ENCODE results near the gene NFATC2. TPM values are rescaled to one million over a fixed set of nuclear protein-coding genes. Genes with fewer than 3 reads are reported as not detected.

NFATC2 gene
- total and polyA plus RNA-seq, 2 of the 8 experiments (the other 6 are each of a cell fraction or from before 2014, with no cell fraction given) = 0.27 to 0.91 TPM

- H3K36me3 ChIP-seq (ENCODE audit: control insufficient read depth in 2 of 4, insufficient read depth in 4 of 4, low read length in 3 of 4) = no peaks in the 10 kb centered on the region
- no peak overlapping the region for H4K91ac ChIP-seq (replicated peaks; ENCODE audit: insufficient read length, low read length)
- no peak overlapping the region for H2BK20ac ChIP-seq (ENCODE audit: low read length)
- no peaks in the 10 kb centered on the region for H3K9me3 ChIP-seq (ENCODE audit: insufficient read depth in 2 of 2, low read depth in 1 of 2, low read length in 1 of 2)
- no peak overlapping the region for H3K4me2 ChIP-seq (ENCODE audit: insufficient read depth in 1 of 2, low read depth in 2 of 2, low read length in 2 of 2)
- H3K27ac ChIP-seq (ENCODE audit: low read depth, low read length) = no peak overlapping the region
- H3K9ac ChIP-seq (replicated peaks in 1 of 4; ENCODE audit: extremely low read depth in 1 of 4, low read depth in 3 of 4, low read length in 3 of 4) = no peak overlapping the region
- H2BK120ac ChIP-seq (replicated peaks; ENCODE audit: low read depth, low read length) = no peak overlapping the region
- H3K79me2 ChIP-seq (ENCODE audit: control insufficient read depth in 1 of 2, insufficient read depth in 2 of 2, low read length in 2 of 2) = no peaks in the 10 kb centered on the region
- TF ChIP-seq EGR1 (IDR thresholded peaks at IDR 0.05; ENCODE audit: borderline replicate concordance, low read depth, low read length) = no peak
- TF ChIP-seq YY1 (IDR thresholded peaks at IDR 0.05; ENCODE audit: low read depth, low read length) = no peak
- no peak for TF ChIP-seq MAFK (IDR thresholded peaks at IDR 0.05; ENCODE audit: low read depth, low read length)
- no peak for TF ChIP-seq SP2 (IDR thresholded peaks at IDR 0.05; ENCODE audit: low read length)
- no peak for TF ChIP-seq FOSL1 (IDR thresholded peaks at IDR 0.05; ENCODE audit: insufficient read depth, low read depth, low read length)
- no peaks in the 10 kb centered on the region for H3K79me1 ChIP-seq (ENCODE audit: low read depth, low read length)
- no peak overlapping the region for H3K23ac ChIP-seq (ENCODE audit: insufficient read length)
- H4K8ac ChIP-seq (ENCODE audit: extremely low read depth, insufficient read depth, low read length) = no peak overlapping the region
- DNase-seq (ENCODE audit: low read depth in 1 of 2, low spot score in 2 of 2) = no peak
- ChIA-PET CTCF (ENCODE audit: partially characterized antibody) (interaction anchor here (1.2 to 1.4 kb wide), 3 partner anchors 9 to 141 kb away, joined by 4 read pairs; no protein-coding TSS in a partner anchor), POLR2A (ENCODE audit: partially characterized antibody) (no interaction called here)
- H3K56ac ChIP-seq (replicated peaks; ENCODE audit: insufficient read length, low read depth, low read length) = no peak overlapping the region
- no peak overlapping the region for H4K5ac ChIP-seq (ENCODE audit: insufficient read length, low read depth, low read length)
- no peak overlapping the region for H2BK5ac ChIP-seq (ENCODE audit: low read depth, low read length)
- H3K27me3 ChIP-seq (replicated peaks in 1 of 4; ENCODE audit: control insufficient read depth in 3 of 4, extremely low read depth in 1 of 4, insufficient read depth in 3 of 4, low read length in 3 of 4) = no peaks in the 10 kb centered on the region; a peak in 1 of 7 replicates
- H3K14ac ChIP-seq (ENCODE audit: insufficient read length) = no peak overlapping the region
- no peak overlapping the region for H3K18ac ChIP-seq (ENCODE audit: extremely low read depth, low read length)
- H3K4me1 ChIP-seq (replicated peaks in 1 of 4; ENCODE audit: control insufficient read depth in 3 of 4, insufficient read depth in 4 of 4, low read length in 3 of 4) = no peaks in the 10 kb centered on the region
- no peaks in the 10 kb centered on the region for H3K23me2 ChIP-seq (ENCODE audit: low read depth, low read length)
- no peak overlapping the region for H2BK12ac ChIP-seq (ENCODE audit: low read depth, low read length)
- WGBS, 2 experiments (ENCODE audit: extremely low coverage in 1 of 2, insufficient coverage in 1 of 2, insufficient read length in 1 of 2, insufficient replicate concordance in 2 of 2, low coverage in 1 of 2, low lambda C conversion rate in 2 of 2, missing lambda C conversion rate in 1 of 2) = 92% methylated on average over 13 of the region's 17 CpGs; no CpG with 5 or more reads in 1 of the 2 experiments
- no peak overlapping the region for H2BK15ac ChIP-seq (ENCODE audit: low read length)
- H2AFZ ChIP-seq (ENCODE audit: low read length) = no peak overlapping the region
- no peak overlapping the region for H3K4ac ChIP-seq (replicated peaks; ENCODE audit: insufficient read length, low read depth, low read length)
- H3K4me3 ChIP-seq (ENCODE audit: extremely low read depth in 1 of 4, insufficient read depth in 2 of 4, low read depth in 3 of 4, low read length in 4 of 4) = no peak overlapping the region
- H4K20me1 ChIP-seq (replicated peaks in 1 of 2; ENCODE audit: control insufficient read depth in 1 of 2, insufficient read depth in 2 of 2, low read length in 2 of 2) = no peaks in the 10 kb centered on the region
- H2AK5ac ChIP-seq (ENCODE audit: low read depth, low read length) = no peak overlapping the region
- no peak for FAIRE-seq
Measured at GRCh38 chr20:51508158-51508557, 34.4 kb downstream of the NFATC2 start.
